Measurements from ENCODE around the gene STX11.

STX11 gene

GRCh38 chr6:144143878-144144277, 6.4 kb upstream of the STX11 start:
- no peak for DNase-seq

- no peak for DNase-seq
Measured at GRCh38 chr6:144144996-144145395, 5.3 kb upstream of the STX11 start.

- DNase-seq, result peak; percentile 14
Measured at GRCh38 chr6:144145541-144145940, 4.8 kb upstream of the STX11 start.

- peak; percentile 45 for DNase-seq
Measured at GRCh38 chr6:144148886-144149285, 1.4 kb upstream of the STX11 start.

GRCh38 chr6:144149558-144149893, 791 bp upstream of the STX11 start:
- DNase-seq, result no peak

GRCh38 chr6:144150710-144151657, 667 bp downstream of the STX11 start:
- peak; percentile 18 for DNase-seq

GRCh38 chr6:144152334-144152900, 2.1 kb downstream of the STX11 start:
- no peak for DNase-seq

- DNase-seq, result no peak
Measured at GRCh38 chr6:144153260-144153659, 2.9 kb downstream of the STX11 start.

- DNase-seq, result no peak
Measured at GRCh38 chr6:144153971-144154370, 3.7 kb downstream of the STX11 start.

GRCh38 chr6:144155529-144155928, 5.2 kb downstream of the STX11 start:
- DNase-seq, result peak; percentile 18

GRCh38 chr6:144156338-144156737, 6.0 kb downstream of the STX11 start:
- DNase-seq, result no peak

GRCh38 chr6:144156991-144157390, 6.7 kb downstream of the STX11 start:
- DNase-seq, result no peak

- DNase-seq, result peak; percentile 97
Measured at GRCh38 chr6:144158133-144158532, 7.8 kb downstream of the STX11 start.

GRCh38 chr6:144159223-144159622, 8.9 kb downstream of the STX11 start:
- DNase-seq, result no peak

- no peak for DNase-seq
Measured at GRCh38 chr6:144159742-144160141, 9.4 kb downstream of the STX11 start.

GRCh38 chr6:144160431-144161005, 10.2 kb downstream of the STX11 start:
- DNase-seq, result peak; percentile 30

GRCh38 chr6:144161975-144162374, 11.7 kb downstream of the STX11 start:
- no peak for DNase-seq

GRCh38 chr6:144162977-144163376, 12.7 kb downstream of the STX11 start:
- DNase-seq, result no peak

- no peak for DNase-seq
Measured at GRCh38 chr6:144165784-144166183, 15.5 kb downstream of the STX11 start.

- no peak for DNase-seq
Measured at GRCh38 chr6:144170044-144170443, 19.7 kb downstream of the STX11 start.

- no peak for DNase-seq
Measured at GRCh38 chr6:144171406-144171805, 21.1 kb downstream of the STX11 start.

- no peak for DNase-seq
Measured at GRCh38 chr6:144174006-144174405, 23.7 kb downstream of the STX11 start.

- DNase-seq, result no peak
Measured at GRCh38 chr6:144176043-144176442, 25.7 kb downstream of the STX11 start.

GRCh38 chr6:144177726-144178125, 27.4 kb downstream of the STX11 start:
- no peak for DNase-seq

All from fibroblast of skin of right quadriceps (primary cell).